ENCODE results near the gene FOXN4.

DNA sequence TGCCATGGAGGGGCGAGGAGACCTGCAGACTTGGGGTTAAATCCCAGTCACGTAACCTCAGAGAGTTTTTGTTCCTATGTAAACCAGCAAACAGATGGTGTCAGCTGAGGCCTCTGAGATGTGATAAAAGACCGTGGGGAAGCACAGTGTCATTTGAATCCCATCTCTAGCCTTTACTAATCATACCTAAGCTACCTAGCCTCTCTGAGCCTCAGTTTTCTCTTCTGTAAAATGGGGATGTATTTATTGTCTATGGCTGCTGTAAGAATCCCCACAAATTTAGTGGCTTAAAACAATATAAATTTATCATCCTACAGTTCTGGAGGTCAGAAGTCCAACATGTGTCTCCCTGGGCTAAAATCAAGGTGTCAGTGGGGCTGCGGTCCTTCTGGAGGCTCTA, 33.9 kb downstream of the FOXN4 start:
- TF ChIP-seq ETV6 (CRISPR knock-in tag; IDR thresholded peaks at IDR 0.05) (no peak), KAT7 (CRISPR knock-in tag; IDR thresholded peaks at IDR 0.05; ENCODE audit: borderline replicate concordance) (no peak), CREM (CRISPR knock-in tag; IDR thresholded peaks at IDR 0.05) (no peak), ELF4 (CRISPR knock-in tag; IDR thresholded peaks at IDR 0.05; ENCODE audit: low read depth) (no peak), GTF2I (CRISPR knock-in tag; conservative IDR thresholded peaks at IDR 0.05) (no peak), TP53 (CRISPR knock-in tag; IDR thresholded peaks at IDR 0.05) (no peak)
- TF ChIP-seq, protein P1, sequence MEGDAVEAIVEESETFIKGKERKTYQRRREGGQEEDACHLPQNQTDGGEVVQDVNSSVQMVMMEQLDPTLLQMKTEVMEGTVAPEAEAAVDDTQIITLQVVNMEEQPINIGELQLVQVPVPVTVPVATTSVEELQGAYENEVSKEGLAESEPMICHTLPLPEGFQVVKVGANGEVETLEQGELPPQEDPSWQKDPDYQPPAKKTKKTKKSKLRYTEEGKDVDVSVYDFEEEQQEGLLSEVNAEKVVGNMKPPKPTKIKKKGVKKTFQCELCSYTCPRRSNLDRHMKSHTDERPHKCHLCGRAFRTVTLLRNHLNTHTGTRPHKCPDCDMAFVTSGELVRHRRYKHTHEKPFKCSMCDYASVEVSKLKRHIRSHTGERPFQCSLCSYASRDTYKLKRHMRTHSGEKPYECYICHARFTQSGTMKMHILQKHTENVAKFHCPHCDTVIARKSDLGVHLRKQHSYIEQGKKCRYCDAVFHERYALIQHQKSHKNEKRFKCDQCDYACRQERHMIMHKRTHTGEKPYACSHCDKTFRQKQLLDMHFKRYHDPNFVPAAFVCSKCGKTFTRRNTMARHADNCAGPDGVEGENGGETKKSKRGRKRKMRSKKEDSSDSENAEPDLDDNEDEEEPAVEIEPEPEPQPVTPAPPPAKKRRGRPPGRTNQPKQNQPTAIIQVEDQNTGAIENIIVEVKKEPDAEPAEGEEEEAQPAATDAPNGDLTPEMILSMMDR (IDR thresholded peaks at IDR 0.05) = no peak

Data from WTC11 (cell line).